ENCODE data around the gene MID2.
"Not testable (repeated sequence)": the region's sequence is repeated elsewhere in the genome, so short reads cannot be mapped to it uniquely, and the experiment has no call there.

Gene MID2

DNA sequence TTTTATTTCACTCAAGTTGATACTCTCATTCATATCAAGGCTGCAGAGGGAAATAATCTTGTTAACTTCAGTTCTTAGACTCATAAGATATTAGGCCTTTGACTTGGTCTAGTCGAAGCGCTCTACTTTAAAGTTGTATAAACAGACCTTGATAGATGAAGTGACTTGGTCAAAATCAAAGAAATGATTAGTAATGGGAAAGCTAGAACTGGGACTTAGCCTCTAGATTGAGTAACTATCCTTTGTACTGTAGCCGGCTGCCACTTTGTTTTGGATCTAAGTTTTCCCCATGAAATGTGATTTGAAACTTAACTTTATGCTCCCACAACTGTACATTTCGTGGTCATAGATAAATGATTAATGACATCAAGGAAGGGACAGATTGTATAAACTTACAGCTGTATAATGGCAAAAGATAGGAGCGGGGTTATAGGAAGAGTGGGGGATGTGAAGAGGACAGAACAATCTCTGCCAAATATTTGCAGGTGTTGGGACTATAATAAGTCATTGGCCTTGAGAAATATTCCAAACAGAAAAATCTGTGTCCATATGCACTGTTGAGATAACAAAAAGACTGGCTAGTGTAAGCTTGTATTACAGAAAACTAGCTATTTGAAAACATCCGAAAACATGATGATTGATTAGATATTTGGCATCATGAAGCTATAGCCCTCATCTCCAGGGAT, 17.2 kb downstream of the MID2 start:
- DNase-seq (ENCODE audit: low spot score) = no peak

DNA sequence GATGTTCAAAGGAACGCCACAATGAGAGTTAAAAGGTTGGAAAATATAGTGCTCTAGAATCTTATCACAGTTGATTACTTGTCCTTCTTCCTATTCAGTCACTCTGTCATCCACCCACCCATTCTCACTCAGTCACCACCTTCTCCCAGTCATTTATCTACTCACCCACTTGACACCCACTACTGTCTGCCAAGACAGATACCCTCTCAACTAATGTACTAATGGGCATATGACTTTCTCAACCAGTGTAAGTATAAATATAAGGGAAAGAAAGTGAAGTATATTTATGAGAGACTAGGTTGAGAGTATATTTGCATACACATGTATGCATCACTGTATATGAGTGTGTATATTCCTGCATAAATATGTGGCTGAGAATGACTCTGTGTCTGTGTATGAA, 20.0 kb downstream of the MID2 start:
- no peak for DNase-seq (ENCODE audit: low spot score)

DNA sequence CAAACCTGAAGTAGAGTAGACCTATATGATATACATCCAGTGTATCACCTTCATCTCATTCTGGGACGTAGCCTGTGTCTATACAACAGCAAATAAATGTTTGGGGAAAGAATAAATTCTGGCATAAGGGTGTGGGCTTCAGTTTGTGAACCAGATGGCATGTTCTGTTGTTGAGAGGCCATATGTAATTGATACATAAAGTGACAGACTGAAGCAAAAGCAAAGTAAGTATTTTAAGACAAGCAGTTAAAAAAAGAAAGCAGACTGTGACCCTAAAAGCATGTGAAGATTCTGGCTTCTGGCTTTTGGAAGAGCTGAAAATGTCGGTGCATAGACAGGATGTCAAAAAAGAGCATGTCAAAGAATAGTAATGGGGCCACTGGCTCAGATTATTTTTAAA, 22.9 kb downstream of the MID2 start:
- no peak for DNase-seq (ENCODE audit: low spot score)

DNA sequence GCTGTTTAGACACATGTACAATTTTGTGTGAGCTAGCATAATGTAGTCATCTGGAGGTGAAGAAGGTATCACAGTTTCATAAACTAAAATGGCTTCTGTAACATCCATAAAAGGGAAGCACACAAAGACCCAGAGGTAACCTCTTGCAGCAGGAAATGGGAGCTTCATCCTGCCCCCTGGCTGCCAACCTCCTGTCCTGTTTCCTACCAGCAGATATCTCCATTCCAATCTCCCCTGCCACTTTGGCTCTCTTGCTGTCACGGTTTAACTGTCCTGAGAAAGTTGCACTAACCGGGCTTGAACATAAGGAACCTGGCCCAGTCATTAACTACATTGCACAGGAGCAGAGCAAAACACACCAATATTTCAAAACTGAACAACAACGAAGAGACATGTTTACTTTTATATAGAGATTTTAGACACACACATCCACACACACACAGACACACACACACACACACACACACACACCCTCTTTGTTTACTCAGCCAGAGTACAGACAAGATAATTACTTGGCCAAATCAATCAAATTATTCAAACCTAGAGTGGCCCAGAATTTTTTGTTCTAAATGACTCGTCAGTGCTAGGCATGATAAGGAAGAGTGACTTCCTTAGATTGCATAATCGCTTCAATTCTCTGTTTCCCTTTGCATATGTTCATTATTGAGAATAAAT, 24.2 kb downstream of the MID2 start:
- no peak for DNase-seq (ENCODE audit: low spot score)

DNA sequence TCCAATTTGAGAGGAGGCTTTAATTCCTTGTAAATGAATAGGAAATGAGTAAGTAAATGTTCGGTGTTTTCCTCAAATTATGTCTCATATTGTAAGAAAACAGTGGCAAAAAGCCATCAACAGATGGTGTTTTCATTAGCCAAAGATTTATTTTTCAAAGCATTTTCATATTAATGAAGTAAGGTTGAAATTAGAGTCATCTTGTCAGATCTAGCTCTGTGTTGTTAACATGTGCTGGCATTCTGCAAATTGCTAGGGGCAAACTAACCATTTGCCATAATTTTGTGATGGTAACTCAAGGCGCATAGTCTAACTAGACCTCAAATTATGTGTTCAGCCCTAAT, 24.7 kb downstream of the MID2 start:
- no peak for DNase-seq (ENCODE audit: low spot score)

DNA sequence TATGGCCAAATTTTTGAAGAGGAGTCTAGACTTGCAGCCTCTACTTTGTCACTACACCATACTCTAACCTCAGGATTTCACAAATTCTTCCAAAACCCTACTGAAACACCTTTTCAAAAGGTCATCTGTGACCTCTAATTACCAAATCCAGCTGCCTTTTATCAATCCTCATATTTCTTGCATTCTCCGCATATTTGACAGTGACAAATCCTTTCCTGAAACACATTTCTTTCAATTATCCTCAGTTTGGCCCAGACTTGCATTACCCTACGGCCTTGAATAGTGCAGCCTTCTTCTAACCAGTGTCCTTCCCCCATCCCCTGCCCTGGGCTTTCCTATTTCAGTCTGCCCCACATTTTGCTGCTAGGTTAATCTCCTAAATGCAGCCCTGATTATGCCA, 25.5 kb downstream of the MID2 start:
- DNase-seq (ENCODE audit: low spot score) = peak; percentile 10

DNA sequence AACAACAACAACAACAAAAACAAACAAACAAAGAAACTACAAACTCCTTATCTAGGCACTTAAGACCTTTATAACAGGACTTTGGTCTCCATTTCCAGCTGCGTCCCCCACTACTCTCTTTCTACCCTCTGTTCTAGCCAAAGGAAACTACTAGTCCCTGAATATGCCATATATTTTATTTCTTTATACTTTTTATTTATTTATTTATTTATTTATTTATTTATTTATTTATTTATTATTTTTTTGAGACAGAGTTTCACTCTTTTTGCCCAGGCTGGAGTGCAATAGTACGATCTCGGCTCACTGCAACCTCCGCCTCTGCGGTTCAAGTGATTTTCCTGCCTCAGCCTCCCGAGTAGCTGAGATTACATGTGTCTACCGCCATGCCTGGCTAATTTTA, 26.0 kb downstream of the MID2 start:
- DNase-seq (ENCODE audit: low spot score) = not testable (repeated sequence)

DNA sequence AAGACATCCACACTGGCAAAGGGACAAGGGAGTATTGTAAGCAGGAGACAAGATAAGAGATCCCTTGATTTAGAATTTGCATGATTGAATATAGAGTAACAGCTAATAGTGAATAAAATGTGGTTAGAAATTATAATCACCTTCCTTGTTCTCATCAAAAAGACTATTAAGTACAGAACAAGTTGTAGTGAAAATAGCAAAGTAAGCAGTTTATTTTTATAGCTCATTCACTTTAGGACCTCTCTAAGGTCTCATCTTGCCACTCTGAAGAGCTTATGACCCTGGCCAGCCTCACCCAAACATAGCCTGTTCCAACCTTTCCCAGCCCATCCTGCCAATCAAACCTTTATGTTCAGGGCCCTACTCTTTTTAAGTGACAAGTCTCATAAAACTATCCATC, 30.6 kb downstream of the MID2 start:
- DNase-seq (ENCODE audit: low spot score) = no peak

DNA sequence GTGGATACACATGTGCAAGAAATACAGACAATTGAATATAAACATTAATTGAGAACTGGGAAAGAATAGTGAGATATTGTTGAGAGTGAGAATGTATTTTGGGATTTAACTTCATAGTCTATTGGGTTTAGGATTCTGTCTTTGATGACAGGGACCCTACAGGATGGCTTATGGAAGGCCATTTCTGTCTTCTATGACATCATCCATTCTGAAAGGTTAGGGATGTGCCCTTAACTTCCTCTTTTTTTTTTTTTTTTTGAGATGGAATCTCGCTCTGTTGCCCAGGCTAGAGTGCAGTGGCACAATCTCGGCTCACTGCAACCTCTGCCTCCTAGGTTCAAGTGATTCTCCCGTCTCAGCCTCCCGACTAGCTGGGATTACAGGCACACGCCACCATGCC, 31.4 kb downstream of the MID2 start:
- DNase-seq (ENCODE audit: low spot score) = not testable (repeated sequence)

DNA sequence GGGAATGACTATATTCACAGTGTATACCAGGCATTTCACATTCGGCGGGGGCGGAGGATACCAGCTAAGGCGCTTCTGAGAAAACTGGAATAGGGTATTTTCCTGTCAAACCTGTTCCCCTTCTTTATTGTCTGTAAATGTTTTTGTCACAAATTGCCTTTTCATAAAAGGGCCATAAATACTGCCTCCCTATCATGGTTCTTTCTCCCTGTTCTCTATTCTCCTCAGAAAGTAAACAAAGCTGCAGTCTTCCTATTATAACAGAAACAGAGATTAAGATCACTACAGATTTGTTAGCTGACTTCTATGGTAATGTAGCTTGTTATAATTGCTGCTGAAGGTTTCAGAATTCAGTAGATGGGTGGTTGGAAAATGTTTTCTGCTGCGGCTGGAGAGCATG, 32.2 kb downstream of the MID2 start:
- no peak for DNase-seq (ENCODE audit: low spot score)

DNA sequence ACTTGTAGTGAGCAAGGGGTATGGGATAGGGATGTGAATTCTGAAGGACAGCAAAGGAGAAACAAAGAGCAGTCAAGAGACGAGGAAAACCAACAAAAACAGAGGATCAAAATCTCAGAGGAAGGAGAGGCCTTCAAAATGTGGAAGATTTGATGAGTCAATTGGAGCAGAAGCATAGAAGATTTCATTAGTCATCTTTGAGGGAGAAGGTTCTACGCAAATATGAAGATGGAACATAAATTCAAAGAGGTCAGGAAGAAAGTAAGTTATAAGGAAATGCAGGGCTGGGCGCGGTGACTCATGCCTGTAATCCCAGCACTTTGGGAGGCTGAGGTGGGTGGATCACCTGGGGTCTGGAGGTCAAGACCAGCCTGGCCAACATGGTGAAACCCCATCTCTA, 35.4 kb downstream of the MID2 start:
- DNase-seq (ENCODE audit: low spot score) = no peak

DNA sequence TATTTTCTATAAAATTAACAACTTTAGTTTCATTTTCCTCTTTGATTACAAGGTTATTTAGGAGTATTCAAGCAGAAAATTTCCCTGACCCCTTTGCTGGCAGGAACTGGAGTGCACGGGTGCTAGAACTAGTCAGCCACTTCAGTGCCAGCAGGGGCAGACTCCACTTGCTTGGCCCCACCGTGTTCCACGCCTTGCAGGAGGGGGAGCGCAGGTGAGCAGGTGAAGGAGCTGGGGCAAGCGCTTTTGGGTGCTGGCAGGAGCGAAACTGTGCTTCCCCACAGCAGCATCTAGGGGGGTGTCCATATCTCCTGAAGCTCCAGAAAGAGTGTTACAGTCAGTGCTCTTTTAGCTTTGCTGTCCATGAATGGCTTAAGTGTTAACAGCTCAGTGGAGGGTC, 45.5 kb downstream of the MID2 start:
- no peak for DNase-seq (ENCODE audit: low spot score)

DNA sequence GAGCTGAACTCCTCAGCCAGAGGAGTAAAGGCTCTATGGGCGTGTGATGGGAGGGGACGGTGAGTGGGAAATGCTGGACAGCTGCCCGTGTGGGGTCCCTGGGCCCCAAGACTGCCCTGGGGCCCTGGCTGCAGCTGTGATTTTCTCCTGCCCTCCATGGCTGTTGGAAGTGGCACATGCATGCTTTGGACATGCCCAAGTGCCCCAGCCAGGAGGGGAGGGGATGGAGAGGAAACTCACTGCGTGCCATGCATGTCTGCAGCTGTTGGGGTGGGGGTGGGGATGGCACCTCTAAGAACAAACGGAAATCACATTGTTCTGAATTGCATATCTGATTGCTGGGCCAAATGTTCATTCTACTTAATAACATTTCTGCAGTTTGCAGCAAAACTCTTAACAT, 52.4 kb downstream of the MID2 start:
- no peak for DNase-seq (ENCODE audit: low spot score)

DNA sequence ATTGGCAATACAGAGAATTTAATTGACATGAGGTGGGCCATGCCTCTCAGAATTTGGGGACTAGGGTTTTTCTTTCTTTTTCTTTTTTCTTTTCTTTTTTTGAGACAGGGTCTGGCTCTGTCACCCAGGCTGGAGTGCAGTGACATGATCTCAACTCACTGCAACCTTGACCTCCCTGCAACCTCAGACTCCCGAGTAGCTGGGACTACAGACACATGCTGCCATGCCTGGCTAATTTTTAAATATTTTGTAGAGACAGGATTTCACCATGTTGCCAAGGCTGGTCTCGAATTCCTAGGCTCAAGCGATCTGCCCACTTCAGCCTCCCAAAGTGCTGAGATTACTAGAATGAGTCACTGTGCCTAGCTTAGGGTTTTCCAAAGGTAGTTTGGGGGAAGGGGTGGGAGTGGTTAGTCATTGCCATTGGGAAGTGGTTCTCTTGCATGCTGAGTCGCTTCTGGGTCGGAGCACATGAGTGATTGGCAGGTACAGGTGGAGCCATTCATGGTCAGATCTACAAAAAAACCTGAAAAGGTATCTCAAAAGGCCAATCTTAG, 54.5 kb downstream of the MID2 start:
- DNase-seq (ENCODE audit: low spot score) = no peak

DNA sequence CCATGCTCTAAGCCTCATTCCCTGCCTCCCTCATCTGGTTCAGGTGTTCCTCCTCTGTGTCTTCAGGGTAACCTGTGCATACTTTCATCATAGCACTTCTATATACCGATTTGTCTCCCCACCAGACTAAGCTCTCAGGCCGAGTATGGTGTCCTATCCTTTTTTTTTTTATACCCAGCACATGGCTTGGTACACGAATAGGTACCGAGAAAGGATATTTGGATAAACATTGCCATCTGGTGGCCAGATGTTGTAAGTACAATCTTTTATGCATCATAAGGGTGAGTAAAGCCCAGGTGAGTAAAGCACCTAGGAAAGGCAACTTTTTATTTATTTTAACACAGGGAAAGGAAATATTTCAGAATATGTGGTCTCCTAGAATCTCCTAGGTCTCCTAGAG, 68.4 kb downstream of the MID2 start:
- peak; percentile 29 for DNase-seq (ENCODE audit: low spot score)

DNA sequence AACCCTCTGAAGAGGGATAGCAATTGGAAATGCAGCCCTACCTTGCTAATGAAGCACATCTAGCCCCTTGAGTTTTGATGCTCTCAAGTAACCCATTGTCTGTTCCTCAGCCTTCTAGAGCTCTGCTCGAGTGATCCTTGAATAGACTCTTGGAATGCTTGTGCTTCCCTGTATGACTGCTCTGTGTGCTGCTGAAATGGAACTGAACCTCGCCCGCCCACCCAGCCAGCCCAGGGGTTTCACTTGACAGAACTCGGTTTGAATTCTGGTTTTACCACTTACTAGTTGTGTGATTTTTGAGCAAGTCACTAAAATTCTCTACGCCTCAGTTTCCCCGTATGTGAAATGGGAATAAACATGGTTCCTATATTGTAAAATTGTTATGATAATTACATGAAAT, 77.1 kb downstream of the MID2 start:
- no peak for DNase-seq (ENCODE audit: low spot score)

DNA sequence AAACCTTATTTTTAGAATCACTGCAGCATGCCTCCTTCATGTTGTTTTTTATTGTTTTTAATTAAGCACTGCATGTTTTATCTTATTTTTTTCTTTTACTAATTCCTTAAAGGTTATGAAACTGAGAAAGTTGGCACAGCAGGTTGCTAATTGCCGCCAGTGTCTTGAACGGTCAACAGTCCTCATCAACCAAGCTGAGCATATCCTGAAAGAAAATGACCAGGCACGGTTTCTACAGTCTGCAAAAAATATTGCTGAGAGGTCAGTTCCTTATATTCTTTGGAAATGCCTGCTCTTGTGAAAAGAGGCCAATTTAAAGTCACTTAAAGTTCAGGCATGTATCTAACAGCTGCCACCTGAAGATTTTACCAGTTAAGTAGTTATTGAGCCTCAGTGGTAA, 79.7 kb downstream of the MID2 start:
- DNase-seq (ENCODE audit: low spot score) = no peak

DNA sequence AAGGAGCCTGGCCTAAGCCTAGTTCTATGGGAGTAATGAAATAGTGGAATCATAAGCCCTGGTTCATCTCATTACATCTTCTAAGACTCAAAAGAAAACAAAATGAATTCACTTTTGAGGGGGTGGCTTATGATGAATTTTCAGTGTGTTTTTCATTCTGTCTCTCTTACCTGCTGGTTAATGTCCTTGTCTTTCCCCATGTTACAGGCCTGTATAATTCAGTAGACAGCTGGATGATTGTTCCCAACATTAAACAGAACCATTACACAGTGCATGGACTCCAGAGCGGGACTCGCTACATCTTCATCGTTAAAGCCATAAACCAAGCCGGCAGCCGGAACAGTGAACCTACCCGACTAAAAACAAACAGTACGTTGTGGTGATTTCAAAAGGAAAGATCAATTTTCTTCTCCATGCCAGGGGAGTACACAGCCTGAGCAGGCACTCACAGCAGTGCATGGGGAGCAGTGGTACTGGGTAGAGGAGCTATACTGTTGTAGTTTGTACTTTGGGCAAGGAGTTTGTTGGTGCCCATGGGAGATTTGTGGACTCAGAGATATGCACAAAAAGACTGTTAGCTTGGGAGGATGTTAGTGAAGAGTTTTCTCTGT, 98.6 kb downstream of the MID2 start:
- no peak for DNase-seq (ENCODE audit: low spot score)

DNA sequence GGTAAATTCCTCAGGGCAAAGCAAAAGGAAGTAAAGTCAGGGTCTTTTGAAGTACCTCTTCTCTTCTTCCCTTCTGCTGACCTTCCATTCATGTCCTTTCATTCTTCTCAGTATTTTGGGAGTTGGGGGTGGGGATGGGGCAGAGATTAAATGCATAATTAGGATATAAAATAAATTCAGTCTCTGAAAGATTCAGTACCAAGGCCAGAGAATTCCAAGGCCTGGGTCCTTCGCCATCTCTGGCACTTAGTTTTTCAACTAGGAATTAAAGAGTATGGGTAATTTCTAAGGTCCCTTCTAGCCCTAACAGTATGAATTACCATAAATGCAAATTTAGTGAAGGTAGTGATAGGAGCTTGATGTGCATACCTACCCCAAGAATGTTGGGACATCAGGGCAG, 108.6 kb downstream of the MID2 start:
- DNase-seq (ENCODE audit: low spot score) = no peak

DNA sequence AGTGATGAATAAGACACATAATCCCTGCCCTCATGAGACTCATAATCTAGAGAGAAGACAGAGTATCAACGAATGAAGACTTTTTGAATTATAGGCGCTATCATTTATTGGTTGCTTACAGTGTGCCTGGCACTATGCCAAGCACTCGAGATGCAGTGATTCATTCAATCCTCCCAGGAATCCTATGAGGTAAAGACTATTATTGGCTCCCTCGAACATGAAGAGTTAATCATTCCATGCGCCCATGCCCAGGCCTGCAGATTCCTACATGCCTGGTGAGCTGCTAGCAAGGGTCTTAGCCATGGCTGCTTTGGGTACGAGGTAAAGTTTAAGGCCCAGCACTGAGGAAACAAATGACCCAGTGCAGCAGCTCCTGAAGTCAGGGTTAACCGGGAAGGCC, 109.5 kb downstream of the MID2 start:
- DNase-seq (ENCODE audit: low spot score) = peak; percentile 9

DNA sequence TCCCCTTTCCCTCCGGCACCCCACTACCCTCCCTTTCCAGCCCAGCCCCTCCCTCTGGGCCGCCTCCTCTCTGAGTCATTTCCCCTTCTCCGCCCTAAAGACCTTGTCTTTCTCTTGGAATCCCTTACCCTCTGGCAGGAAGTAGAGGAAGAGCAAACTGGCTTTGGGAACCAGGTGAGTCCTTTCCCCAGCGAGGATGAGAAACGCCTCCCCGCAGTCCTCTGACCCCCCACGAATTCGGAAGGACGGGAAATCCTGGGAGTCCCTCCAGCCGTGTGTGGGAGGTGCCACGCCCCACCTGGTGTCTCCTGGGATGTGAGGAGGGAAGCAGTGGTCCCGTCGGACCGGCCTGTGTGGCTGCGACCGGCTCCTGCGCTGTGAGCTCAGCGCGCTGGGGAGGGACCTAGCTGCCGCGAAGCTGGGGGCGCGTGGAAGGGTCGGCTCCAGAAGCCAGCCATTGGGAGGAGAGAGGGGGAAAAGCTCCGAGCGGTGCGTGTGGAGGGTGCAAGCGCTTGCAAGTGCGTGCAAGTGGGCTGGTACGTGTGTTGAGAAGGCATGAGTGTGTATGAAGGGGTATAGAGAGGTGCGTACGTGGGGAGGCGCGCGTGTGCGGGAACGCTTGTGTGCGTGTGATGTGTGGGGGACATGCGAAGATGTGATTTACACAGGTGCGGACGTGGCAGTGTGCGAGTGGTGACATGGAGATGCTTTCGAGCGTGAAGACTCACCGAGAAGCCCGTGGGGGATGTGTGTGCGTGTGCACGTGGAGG, 110.2 kb downstream of the MID2 start:
- DNase-seq (ENCODE audit: low spot score) = peak; percentile 22

DNA sequence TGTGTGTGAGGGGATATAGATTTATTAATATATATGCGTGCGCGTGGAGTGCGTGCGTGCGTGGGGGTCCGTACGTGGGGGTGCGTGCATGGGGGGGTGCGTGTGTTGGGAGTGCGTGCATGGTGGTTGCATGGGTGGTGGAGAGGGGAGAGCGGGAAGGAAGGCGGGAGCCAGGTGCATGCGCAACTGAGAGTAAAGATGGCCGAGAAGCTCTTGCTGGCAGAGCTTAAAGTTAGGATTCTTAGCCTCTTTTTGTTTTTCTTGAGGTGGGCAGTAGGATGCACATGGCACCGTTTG, 110.7 kb downstream of the MID2 start:
- DNase-seq (ENCODE audit: low spot score) = no peak

DNA sequence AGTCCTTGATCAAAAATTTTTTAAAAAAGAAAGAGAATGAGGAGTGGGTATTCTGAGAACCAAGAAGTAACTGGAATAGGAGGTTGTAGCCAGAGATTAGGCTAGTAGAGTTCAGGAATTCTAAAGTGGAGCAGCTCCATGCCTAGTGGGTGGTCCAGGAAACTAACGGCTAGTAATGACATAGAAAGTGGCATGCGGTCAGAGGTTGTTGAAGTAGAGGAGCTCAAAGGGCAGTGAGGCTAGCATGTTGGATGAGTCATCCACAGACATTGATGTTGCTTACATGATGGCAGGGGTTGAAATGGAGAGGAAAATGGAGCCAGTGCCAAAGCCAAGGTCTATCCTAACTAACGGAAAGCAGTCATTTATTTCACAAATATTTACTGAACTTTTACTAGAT, 114.4 kb downstream of the MID2 start:
- DNase-seq (ENCODE audit: low spot score) = no peak
